Panc1 (cell line): ENCODE results near the gene UCK1.

Experiments
- SIN3A ChIP-seq: IDR thresholded peaks from 2 replicates; pipeline ENCODE4 v1.6.1; 2012; ENCODE audit warnings: low read depth, mild to moderate bottlenecking, low read length, moderate library complexity, borderline replicate concordance; ENCODE audit not compliant: insufficient read depth
- TCF7L2 ChIP-seq: IDR thresholded peaks from 2 replicates; pipeline ENCODE4 v1.6.1; 2011; ENCODE audit warnings: mild to moderate bottlenecking, low read depth, low read length, inconsistent platforms
- TF ChIP-seq, protein P1 (sequence below): fragments of 450-650 bp; IDR thresholded peaks from 2 replicates; pipeline ENCODE4 v1.5.1; 2017; ENCODE audit warnings: mild to moderate bottlenecking
- TF ChIP-seq, protein P2 (sequence below), 2 experiments: IDR thresholded peaks; 2 replicates each; pipeline ENCODE4 v1.6.1; 2011 to 2012; ENCODE audit warnings: low read depth in 2 of 2, control low read depth in 1 of 2, low read length in 1 of 2, mild to moderate bottlenecking in 1 of 2, moderate library complexity in 1 of 2; ENCODE audit not compliant: insufficient read depth in 1 of 2

DNA sequence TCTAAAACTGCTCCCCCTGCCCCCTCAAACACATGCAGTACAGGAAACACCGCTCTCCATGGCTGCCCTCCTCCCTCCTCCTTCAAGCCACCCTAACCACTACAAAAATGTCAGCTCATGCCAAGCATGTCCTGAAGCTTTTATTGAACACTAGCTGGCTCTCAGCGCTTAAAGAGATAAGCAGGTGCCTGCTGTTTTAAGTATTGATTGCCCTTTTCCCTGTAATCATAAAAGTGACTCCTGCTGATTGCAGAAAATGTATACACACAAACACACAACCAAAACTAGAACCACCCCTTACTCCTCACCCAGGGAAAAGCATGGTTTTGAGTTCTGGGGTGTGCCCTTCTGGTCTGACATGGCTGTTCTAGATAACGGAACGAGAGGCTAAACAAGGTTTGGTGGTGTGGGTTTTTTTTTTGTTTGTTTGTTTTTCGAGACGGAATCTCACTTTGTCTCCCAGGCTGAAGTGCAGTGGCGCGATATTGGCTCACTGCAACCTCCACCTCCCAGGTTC, 3.7 kb upstream of the UCK1 start:
- TF ChIP-seq, protein P1, sequence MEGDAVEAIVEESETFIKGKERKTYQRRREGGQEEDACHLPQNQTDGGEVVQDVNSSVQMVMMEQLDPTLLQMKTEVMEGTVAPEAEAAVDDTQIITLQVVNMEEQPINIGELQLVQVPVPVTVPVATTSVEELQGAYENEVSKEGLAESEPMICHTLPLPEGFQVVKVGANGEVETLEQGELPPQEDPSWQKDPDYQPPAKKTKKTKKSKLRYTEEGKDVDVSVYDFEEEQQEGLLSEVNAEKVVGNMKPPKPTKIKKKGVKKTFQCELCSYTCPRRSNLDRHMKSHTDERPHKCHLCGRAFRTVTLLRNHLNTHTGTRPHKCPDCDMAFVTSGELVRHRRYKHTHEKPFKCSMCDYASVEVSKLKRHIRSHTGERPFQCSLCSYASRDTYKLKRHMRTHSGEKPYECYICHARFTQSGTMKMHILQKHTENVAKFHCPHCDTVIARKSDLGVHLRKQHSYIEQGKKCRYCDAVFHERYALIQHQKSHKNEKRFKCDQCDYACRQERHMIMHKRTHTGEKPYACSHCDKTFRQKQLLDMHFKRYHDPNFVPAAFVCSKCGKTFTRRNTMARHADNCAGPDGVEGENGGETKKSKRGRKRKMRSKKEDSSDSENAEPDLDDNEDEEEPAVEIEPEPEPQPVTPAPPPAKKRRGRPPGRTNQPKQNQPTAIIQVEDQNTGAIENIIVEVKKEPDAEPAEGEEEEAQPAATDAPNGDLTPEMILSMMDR: no peak
- TF ChIP-seq, protein P2, sequence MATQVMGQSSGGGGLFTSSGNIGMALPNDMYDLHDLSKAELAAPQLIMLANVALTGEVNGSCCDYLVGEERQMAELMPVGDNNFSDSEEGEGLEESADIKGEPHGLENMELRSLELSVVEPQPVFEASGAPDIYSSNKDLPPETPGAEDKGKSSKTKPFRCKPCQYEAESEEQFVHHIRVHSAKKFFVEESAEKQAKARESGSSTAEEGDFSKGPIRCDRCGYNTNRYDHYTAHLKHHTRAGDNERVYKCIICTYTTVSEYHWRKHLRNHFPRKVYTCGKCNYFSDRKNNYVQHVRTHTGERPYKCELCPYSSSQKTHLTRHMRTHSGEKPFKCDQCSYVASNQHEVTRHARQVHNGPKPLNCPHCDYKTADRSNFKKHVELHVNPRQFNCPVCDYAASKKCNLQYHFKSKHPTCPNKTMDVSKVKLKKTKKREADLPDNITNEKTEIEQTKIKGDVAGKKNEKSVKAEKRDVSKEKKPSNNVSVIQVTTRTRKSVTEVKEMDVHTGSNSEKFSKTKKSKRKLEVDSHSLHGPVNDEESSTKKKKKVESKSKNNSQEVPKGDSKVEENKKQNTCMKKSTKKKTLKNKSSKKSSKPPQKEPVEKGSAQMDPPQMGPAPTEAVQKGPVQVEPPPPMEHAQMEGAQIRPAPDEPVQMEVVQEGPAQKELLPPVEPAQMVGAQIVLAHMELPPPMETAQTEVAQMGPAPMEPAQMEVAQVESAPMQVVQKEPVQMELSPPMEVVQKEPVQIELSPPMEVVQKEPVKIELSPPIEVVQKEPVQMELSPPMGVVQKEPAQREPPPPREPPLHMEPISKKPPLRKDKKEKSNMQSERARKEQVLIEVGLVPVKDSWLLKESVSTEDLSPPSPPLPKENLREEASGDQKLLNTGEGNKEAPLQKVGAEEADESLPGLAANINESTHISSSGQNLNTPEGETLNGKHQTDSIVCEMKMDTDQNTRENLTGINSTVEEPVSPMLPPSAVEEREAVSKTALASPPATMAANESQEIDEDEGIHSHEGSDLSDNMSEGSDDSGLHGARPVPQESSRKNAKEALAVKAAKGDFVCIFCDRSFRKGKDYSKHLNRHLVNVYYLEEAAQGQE (IDR thresholded peaks at IDR 0.05; ENCODE audit: insufficient read depth in 1 of 2, low read depth in 2 of 2, low read length in 1 of 2): no peak
- TF ChIP-seq TCF7L2 (peak; percentile 63; the same call in 1 of the 2 replicates), SIN3A (no peak)
